SK-N-SH (cell line): ENCODE measurements around the gene MARK3. TPM values are rescaled to one million over a fixed set of nuclear protein-coding genes. Genes with fewer than 3 reads are reported as not detected.

ENCODE experiments used
- CTCF ChIA-PET: fragments of 300-600, 350-600 bp; formaldehyde crosslinking; extraction: SDS; loops from one replicate; lab custom pipeline; 2021; lab: Yijun Ruan, JAX
- POLR2A ChIA-PET: fragments of 350-600 bp; sonication (Branson Sonifier 250); formaldehyde crosslinking; extraction: SDS; loops from one replicate; lab custom pipeline; 2020; ENCODE audit warnings: antibody characterized with exemption, inconsistent platforms; lab: Yijun Ruan, JAX
- DNase-seq: peaks from one replicate; pipeline ENCODE4 v3.0.0; 2012
- H2AFZ ChIP-seq: fragments of 200-600 bp; sonication (generic); 2 replicates; pipeline ENCODE4 v1.8.1; 2016; ENCODE audit warnings: antibody characterized with exemption, mild to moderate bottlenecking, low read depth
- H3F3A ChIP-seq: fragments of 200-600 bp; sonication (generic); replicated peaks from 2 replicates; pipeline ENCODE3; 2016; ENCODE audit warnings: antibody characterized with exemption, mild to moderate bottlenecking; ENCODE audit not compliant: insufficient read depth
- H3K27ac ChIP-seq, 2 experiments: fragments of 200-500 bp in 1 of 2; fragments of 200-600 bp in 1 of 2; sonication (Bioruptor generic) in 1 of 2; sonication (generic), shearing (Covaris generic) in 1 of 2; 2 replicates each; pipeline versions ENCODE4 v1.5.1 to v1.6.1; 2014 to 2016; ENCODE audit warnings: low read depth in 2 of 2, inconsistent platforms in 1 of 2, low read length in 1 of 2, mild to moderate bottlenecking in 1 of 2, mixed read lengths in 1 of 2
- H3K27me3 ChIP-seq: fragments of 200-600 bp; sonication (generic), shearing (Covaris generic); 2 replicates; pipeline ENCODE4 v1.6.1; 2016; ENCODE audit warnings: mixed run types; ENCODE audit not compliant: insufficient read depth
- H3K36me3 ChIP-seq, 2 experiments: fragments of 200-500 bp in 1 of 2; fragments of 200-600 bp in 1 of 2; sonication (Bioruptor generic) in 1 of 2; sonication (generic) in 1 of 2; replicated peaks in 1 of 2; 2 replicates each; pipeline versions ENCODE3 to v1.5.1; 2014 to 2016; ENCODE audit warnings: low read length in 1 of 2, mild to moderate bottlenecking in 1 of 2; ENCODE audit not compliant: insufficient read depth in 2 of 2, control insufficient read depth in 1 of 2
- H3K4me1 ChIP-seq, 2 experiments: fragments of 200-500 bp in 1 of 2; fragments of 200-600 bp in 1 of 2; sonication (Bioruptor generic) in 1 of 2; sonication (generic), shearing (Covaris generic) in 1 of 2; 2 replicates each; pipeline versions ENCODE4 v1.5.1 to v1.6.1; 2014 to 2016; ENCODE audit warnings: low read depth in 1 of 2, low read length in 1 of 2, mixed run types in 1 of 2; ENCODE audit not compliant: insufficient read depth in 2 of 2, control insufficient read depth in 1 of 2
- H3K4me2 ChIP-seq: fragments of 200-600 bp; sonication (generic), shearing (Covaris generic); 2 replicates; pipeline ENCODE4 v1.6.1; 2017; ENCODE audit warnings: mixed run types
- H3K4me3 ChIP-seq, 2 experiments: fragments of 200-500 bp in 1 of 2; fragments of 200-600 bp in 1 of 2; sonication (Bioruptor generic) in 1 of 2; sonication (generic), shearing (Covaris generic) in 1 of 2; 2 replicates each; pipeline versions ENCODE4 v1.5.1 to v1.8.1; 2014 to 2016; ENCODE audit warnings: low read depth in 2 of 2, inconsistent platforms in 1 of 2, low read length in 1 of 2, mild to moderate bottlenecking in 1 of 2, mixed read lengths in 1 of 2, moderate library complexity in 1 of 2
- H3K79me2 ChIP-seq: fragments of 200-600 bp; sonication (generic); 2 replicates; pipeline ENCODE4 v1.8.1; 2017; ENCODE audit warnings: mild to moderate bottlenecking; ENCODE audit not compliant: insufficient read depth
- H3K9ac ChIP-seq: fragments of 200-600 bp; sonication (generic); 2 replicates; pipeline ENCODE4 v1.6.1; 2017; ENCODE audit warnings: mixed run types
- H3K9me2 ChIP-seq: fragments of 200-600 bp; sonication (generic); 2 replicates; pipeline ENCODE4 v1.6.1; 2017; ENCODE audit warnings: mixed run types
- H3K9me3 ChIP-seq: fragments of 200-600 bp; sonication (generic); 2 replicates; pipeline ENCODE4 v1.6.1; 2017; ENCODE audit warnings: mixed run types, mild to moderate bottlenecking, moderate library complexity
- H4K20me1 ChIP-seq: fragments of 200-600 bp; sonication (generic); 2 replicates; pipeline ENCODE4 v1.6.1; 2017; ENCODE audit warnings: mild to moderate bottlenecking, mixed run types; ENCODE audit not compliant: insufficient read depth
- EP300 ChIP-seq, 2 experiments: IDR thresholded peaks; 2 replicates each; pipeline versions ENCODE4 v1.4.0 to v1.6.1; 2012; ENCODE audit warnings: borderline replicate concordance in 1 of 2, low read depth in 1 of 2, low read length in 1 of 2
- EZH2phosphoT487 ChIP-seq: fragments of 200-600 bp; sonication (generic); IDR thresholded peaks from 2 replicates; pipeline ENCODE4 v1.6.1; 2017; ENCODE audit warnings: low read depth, mixed run types, mild to moderate bottlenecking, antibody characterized with exemption, moderate library complexity, borderline replicate concordance
- FOXM1 ChIP-seq: IDR thresholded peaks from 2 replicates; pipeline ENCODE4 v1.4.0; 2012; ENCODE audit warnings: low read depth, mild to moderate bottlenecking
- GABPA ChIP-seq: IDR thresholded peaks from 2 replicates; pipeline ENCODE4 v1.4.0; 2012; ENCODE audit warnings: low read depth, mild to moderate bottlenecking
- GATA2 ChIP-seq: sonication (generic); formaldehyde crosslinking; IDR thresholded peaks from 2 replicates; pipeline ENCODE4 v1.5.0; 2020; ENCODE audit warnings: mild to moderate bottlenecking, missing genetic modification reagents
- MEF2A ChIP-seq: IDR thresholded peaks from 2 replicates; pipeline ENCODE4 v1.4.0; 2012; ENCODE audit warnings: low read depth, borderline replicate concordance
- MXI1 ChIP-seq: IDR thresholded peaks from 2 replicates; pipeline ENCODE4 v1.6.1; 2012; ENCODE audit warnings: mild to moderate bottlenecking, low read depth, low read length, improper control_type of control experiment
- NFIC ChIP-seq: IDR thresholded peaks from 2 replicates; pipeline ENCODE4 v1.4.0; 2012; ENCODE audit warnings: borderline replicate concordance
- NRF1 ChIP-seq: IDR thresholded peaks from 2 replicates; pipeline ENCODE4 v1.6.1; 2012; ENCODE audit warnings: low read depth, mild to moderate bottlenecking, low read length
- POLR2AphosphoS5 ChIP-seq: IDR thresholded peaks from 2 replicates; pipeline ENCODE4 v1.6.1; 2012; ENCODE audit warnings: low read depth, low read length
- RAD21 ChIP-seq: IDR thresholded peaks from 2 replicates; pipeline ENCODE4 v1.6.1; 2012; ENCODE audit warnings: mild to moderate bottlenecking, low read length
- RCOR1 ChIP-seq: fragments of 150-350 bp; IDR thresholded peaks from 2 replicates; pipeline ENCODE4 v1.6.1; 2017; ENCODE audit warnings: antibody characterized with exemption, low read length
- RXRA ChIP-seq: IDR thresholded peaks from 2 replicates; pipeline ENCODE4 v1.4.0; 2012; ENCODE audit warnings: low read depth, mild to moderate bottlenecking, borderline replicate concordance
- SIN3A ChIP-seq: IDR thresholded peaks from 2 replicates; pipeline ENCODE4 v1.6.1; 2012; ENCODE audit warnings: low read depth, mild to moderate bottlenecking, low read length, moderate library complexity, borderline replicate concordance
- TEAD4 ChIP-seq: IDR thresholded peaks from 2 replicates; pipeline ENCODE4 v1.4.0; 2012; ENCODE audit warnings: mild to moderate bottlenecking, borderline replicate concordance; ENCODE audit not compliant: insufficient read depth
- WGBS: methylation state at CpG from one replicate; pipeline ENCODE4 v1.1.6; 2017; ENCODE audit warnings: low lambda C conversion rate; 5-methylcytosine and 5-hydroxymethylcytosine counted together
- polyA plus RNA-seq, 3 experiments: library from polyadenylated mRNA; depleted of rRNA; stranded (reverse); fragments of >200 nt; gene quantifications; 2 replicates each; pipeline ENCODE4 v1.2.3, GENCODE V29; 2012
- TF ChIP-seq, protein P1 (sequence below): IDR thresholded peaks from 2 replicates; pipeline ENCODE4 v1.4.0; 2012; ENCODE audit warnings: low read depth, borderline replicate concordance
- TF ChIP-seq, protein P2 (sequence below): IDR thresholded peaks from 2 replicates; pipeline ENCODE4 v1.4.0; 2012; ENCODE audit warnings: low read depth

MARK3 gene
- polyA plus RNA-seq, 1 of the 3 experiments (the other 2 are of a cell fraction), result 73.4 TPM

DNA sequence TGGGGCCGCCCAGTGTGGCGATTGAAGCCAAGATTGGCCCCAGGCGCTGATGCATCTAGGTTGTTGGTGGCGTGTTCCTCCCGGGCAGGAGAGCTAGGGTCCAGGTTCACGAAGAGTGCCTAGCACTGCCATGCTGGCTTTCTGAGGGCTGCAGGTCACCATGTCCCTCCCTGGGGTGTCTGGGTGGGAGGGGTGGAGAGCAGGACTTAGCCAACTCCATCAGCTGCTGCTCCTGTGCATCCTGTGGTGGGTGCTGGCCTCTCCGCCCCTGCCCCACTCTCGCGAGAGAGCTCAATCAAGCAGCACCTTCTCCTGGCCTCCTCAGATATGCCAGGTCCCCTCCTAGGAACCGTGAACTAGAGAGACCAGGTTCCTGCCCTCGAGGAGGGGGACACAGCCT is 145.6 kb downstream of the MARK3 start:
- Histone ChIP-seq H3K9me2 (no peaks in the 10 kb centered on the region), H4K20me1 (peaks cover 9% of the 10 kb centered on the region; the same call in 1 of the 2 replicates), H3K79me2 (peaks cover 36% of the 10 kb centered on the region), H3K36me3 (peaks cover 0 to 32% of the 10 kb centered on the region in 2 experiments), H3F3A (peaks cover 3% of the 10 kb centered on the region), H3K4me2 (peak overlapping the region; percentile 99; the same call in 1 of the 2 replicates), H3K4me3 (no peak overlapping the region), H3K9ac (no peak overlapping the region), H2AFZ (no peak overlapping the region), H3K9me3 (no peaks in the 10 kb centered on the region), H3K4me1 (peaks cover 9 to 25% of the 10 kb centered on the region in 2 experiments; a peak in 1 of 4 replicates), H3K27ac (no peak overlapping the region), H3K27me3 (no peaks in the 10 kb centered on the region)
- no peak for TF ChIP-seq RAD21
- TF ChIP-seq NRF1, result no peak
- TF ChIP-seq, protein P1, sequence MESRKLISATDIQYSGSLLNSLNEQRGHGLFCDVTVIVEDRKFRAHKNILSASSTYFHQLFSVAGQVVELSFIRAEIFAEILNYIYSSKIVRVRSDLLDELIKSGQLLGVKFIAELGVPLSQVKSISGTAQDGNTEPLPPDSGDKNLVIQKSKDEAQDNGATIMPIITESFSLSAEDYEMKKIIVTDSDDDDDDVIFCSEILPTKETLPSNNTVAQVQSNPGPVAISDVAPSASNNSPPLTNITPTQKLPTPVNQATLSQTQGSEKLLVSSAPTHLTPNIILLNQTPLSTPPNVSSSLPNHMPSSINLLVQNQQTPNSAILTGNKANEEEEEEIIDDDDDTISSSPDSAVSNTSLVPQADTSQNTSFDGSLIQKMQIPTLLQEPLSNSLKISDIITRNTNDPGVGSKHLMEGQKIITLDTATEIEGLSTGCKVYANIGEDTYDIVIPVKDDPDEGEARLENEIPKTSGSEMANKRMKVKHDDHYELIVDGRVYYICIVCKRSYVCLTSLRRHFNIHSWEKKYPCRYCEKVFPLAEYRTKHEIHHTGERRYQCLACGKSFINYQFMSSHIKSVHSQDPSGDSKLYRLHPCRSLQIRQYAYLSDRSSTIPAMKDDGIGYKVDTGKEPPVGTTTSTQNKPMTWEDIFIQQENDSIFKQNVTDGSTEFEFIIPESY, result no peak
- TF ChIP-seq MXI1, result no peak
- no peak for TF ChIP-seq MEF2A
- no peak for TF ChIP-seq RXRA
- no peak for TF ChIP-seq EP300 (IDR thresholded peaks at IDR 0.05; ENCODE audit: borderline replicate concordance in 1 of 2, low read depth in 1 of 2, low read length in 1 of 2)
- no peak for TF ChIP-seq FOXM1
- no peak for TF ChIP-seq NFIC
- no peak for TF ChIP-seq POLR2AphosphoS5
- TF ChIP-seq, protein P2, sequence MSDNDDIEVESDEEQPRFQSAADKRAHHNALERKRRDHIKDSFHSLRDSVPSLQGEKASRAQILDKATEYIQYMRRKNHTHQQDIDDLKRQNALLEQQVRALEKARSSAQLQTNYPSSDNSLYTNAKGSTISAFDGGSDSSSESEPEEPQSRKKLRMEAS, result no peak
- TF ChIP-seq GABPA, result no peak
- no peak for TF ChIP-seq RCOR1
- no peak for TF ChIP-seq EZH2phosphoT487
- TF ChIP-seq GATA2 (CRISPR knock-in tag), result no peak
- TF ChIP-seq TEAD4, result no peak
- no peak for TF ChIP-seq SIN3A
- POLR2A ChIA-PET, result interaction anchor here (0.7 to 1.4 kb wide), 2 partner anchors 9 to 10 kb away, joined by 3 to 4 read pairs; partner anchors contain the start of gene CKB
- CTCF ChIA-PET, result interaction anchor here (2.5 to 8.5 kb wide), 2 partner anchors 13 to 16 kb away, joined by 14 to 52 read pairs; no protein-coding TSS in a partner anchor
- no peak for DNase-seq
- WGBS, result 69% methylated on average over 2 of the region's 11 CpGs
